ENCODE measurements around the gene NKX3-2. TPM values are rescaled to one million over a fixed set of nuclear protein-coding genes. Genes with fewer than 3 reads are reported as not detected.

The NKX3-2 gene
- total RNA-seq, 1 donor from 2014 or later = not detected

- peaks cover 17% of the 10 kb centered on the region for H3K9me3 Mint-ChIP-seq
- no peak for DNase-seq (ENCODE audit: low spot score)
- H3K36me3 ChIP-seq = no peaks in the 10 kb centered on the region
- H3K9me3 ChIP-seq (ENCODE audit: low read depth) = no peaks in the 10 kb centered on the region
- H3K4me3 Mint-ChIP-seq = no peak overlapping the region
- TF ChIP-seq EZH2phosphoT487 (IDR thresholded peaks at IDR 0.05) = no peak
- TF ChIP-seq EZH2 (IDR thresholded peaks at IDR 0.05) = peak; percentile 15
- no peaks in the 10 kb centered on the region for H3K4me1 ChIP-seq
- H2AFZ ChIP-seq (replicated peaks) = no peak overlapping the region
- peaks cover 51% of the 10 kb centered on the region for H3K27me3 Mint-ChIP-seq (ENCODE audit: insufficient read depth, low read depth)
- H3K4me2 ChIP-seq = peak overlapping the region; percentile 73
- no peak overlapping the region for H3K9ac ChIP-seq
- peaks cover 96% of the 10 kb centered on the region for H3K27me3 ChIP-seq
- peak overlapping the region; percentile 33 for H3K4me3 ChIP-seq
- peaks cover 3% of the 10 kb centered on the region for H4K20me1 ChIP-seq (ENCODE audit: low read depth)
- H3K27ac ChIP-seq = no peak overlapping the region
- H3K27ac Mint-ChIP-seq = no peak overlapping the region
- peaks cover 2% of the 10 kb centered on the region for H3K36me3 Mint-ChIP-seq
- no peaks in the 10 kb centered on the region for H3F3A ChIP-seq (ENCODE audit: low read depth)
- H3K4me1 Mint-ChIP-seq = peaks cover 6% of the 10 kb centered on the region
- H3K79me2 ChIP-seq (ENCODE audit: low read depth) = no peaks in the 10 kb centered on the region
Observed at GRCh38 chr4:13523105-13523477, 21.2 kb downstream of the NKX3-2 start.

DNA sequence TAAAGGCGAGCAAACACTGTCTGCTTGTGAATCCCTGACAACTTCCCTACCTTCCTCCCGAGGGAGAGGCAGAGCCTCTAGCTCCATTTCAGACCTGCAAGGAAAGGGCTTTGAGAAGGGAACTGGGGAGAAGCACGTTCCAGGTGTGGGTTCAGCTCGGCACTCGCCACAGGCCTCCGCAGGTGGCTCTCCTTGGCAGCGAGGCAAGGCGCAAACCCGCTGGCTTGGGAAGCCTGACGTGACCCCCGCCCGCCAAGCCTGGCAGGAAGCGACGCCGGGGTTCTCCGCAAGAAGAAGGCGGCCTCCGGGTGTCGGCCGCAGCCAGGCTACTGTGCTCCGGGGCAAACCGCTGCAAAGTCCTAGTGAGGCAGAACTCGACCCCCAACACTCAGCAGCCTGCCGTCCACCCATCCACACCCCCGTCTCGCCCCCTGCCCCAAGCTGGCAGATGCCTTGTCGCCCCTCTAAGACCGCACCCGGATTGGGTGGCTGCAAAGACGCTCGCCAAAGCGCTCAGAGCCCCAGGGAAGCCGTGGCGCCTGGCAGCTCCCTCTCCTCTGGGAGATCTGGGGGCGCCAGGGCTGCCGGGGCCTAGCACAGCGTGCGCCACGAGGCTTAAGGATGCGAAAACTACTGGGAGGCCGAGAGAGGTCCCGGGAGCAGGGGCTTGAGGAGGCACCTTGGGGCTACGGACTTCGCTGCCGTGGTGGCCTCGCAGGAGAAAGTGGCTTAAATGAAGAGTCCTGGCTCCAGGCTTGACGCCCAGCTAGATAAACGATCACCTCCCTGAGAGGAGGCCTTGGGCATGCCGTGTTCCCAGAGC is 21.8 kb downstream of the NKX3-2 start:
- Histone ChIP-seq H3K4me2 (peak overlapping the region; percentile 73), H3K79me2 (ENCODE audit: low read depth) (no peaks in the 10 kb centered on the region), H3K36me3 (no peaks in the 10 kb centered on the region), H3K9ac (no peak overlapping the region), H3F3A (ENCODE audit: low read depth) (no peaks in the 10 kb centered on the region), H3K4me1 (no peaks in the 10 kb centered on the region), H3K9me3 (ENCODE audit: low read depth) (no peaks in the 10 kb centered on the region), H3K27me3 (peaks cover 90% of the 10 kb centered on the region), H3K4me3 (peak overlapping the region; percentile 33), H2AFZ (replicated peaks) (peak overlapping the region; percentile 36), H3K27ac (no peak overlapping the region), H4K20me1 (ENCODE audit: low read depth) (no peaks in the 10 kb centered on the region)
- H3K36me3 Mint-ChIP-seq = peaks cover 2% of the 10 kb centered on the region
- H3K27me3 Mint-ChIP-seq (ENCODE audit: insufficient read depth, low read depth) = peaks cover 49% of the 10 kb centered on the region
- TF ChIP-seq EZH2 (IDR thresholded peaks at IDR 0.05) (peak; percentile 84), EZH2phosphoT487 (IDR thresholded peaks at IDR 0.05) (peak; percentile 85)
- TF ChIP-seq, protein P1, sequence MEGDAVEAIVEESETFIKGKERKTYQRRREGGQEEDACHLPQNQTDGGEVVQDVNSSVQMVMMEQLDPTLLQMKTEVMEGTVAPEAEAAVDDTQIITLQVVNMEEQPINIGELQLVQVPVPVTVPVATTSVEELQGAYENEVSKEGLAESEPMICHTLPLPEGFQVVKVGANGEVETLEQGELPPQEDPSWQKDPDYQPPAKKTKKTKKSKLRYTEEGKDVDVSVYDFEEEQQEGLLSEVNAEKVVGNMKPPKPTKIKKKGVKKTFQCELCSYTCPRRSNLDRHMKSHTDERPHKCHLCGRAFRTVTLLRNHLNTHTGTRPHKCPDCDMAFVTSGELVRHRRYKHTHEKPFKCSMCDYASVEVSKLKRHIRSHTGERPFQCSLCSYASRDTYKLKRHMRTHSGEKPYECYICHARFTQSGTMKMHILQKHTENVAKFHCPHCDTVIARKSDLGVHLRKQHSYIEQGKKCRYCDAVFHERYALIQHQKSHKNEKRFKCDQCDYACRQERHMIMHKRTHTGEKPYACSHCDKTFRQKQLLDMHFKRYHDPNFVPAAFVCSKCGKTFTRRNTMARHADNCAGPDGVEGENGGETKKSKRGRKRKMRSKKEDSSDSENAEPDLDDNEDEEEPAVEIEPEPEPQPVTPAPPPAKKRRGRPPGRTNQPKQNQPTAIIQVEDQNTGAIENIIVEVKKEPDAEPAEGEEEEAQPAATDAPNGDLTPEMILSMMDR (IDR thresholded peaks at IDR 0.05) = no peak
- no peak overlapping the region for H3K4me3 Mint-ChIP-seq
- H3K9me3 Mint-ChIP-seq = peaks cover 17% of the 10 kb centered on the region
- no peak for DNase-seq (ENCODE audit: low spot score)
- peaks cover 11% of the 10 kb centered on the region for H3K4me1 Mint-ChIP-seq
- H3K27ac Mint-ChIP-seq = no peak overlapping the region

DNA sequence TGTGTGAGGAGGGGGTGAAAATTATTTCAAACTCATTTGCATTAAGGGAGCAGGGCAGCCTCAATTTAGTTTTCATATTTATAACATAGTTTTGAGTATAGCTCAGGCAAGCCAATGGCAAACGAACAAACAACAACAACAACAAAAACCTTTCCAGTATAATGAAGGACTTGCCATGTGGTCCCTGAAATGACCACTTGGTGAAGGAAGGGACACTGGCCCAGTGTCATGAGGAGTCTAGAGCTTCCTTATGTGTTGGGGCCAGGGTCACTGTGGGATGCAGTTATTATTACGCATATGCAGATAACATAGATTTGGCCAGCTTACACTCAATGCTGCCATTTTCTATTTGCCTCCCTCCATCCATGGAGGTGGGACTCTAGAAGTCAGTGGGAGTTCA is 23.3 kb downstream of the NKX3-2 start:
- Mint-ChIP-seq H3K9me3 (peaks cover 17% of the 10 kb centered on the region), H3K4me3 (no peak overlapping the region), H3K27ac (no peak overlapping the region), H3K27me3 (ENCODE audit: insufficient read depth, low read depth) (peaks cover 41% of the 10 kb centered on the region), H3K4me1 (peaks cover 11% of the 10 kb centered on the region), H3K36me3 (peaks cover 2% of the 10 kb centered on the region)
- H3K79me2 ChIP-seq (ENCODE audit: low read depth) = no peaks in the 10 kb centered on the region
- H3K4me1 ChIP-seq = no peaks in the 10 kb centered on the region
- no peaks in the 10 kb centered on the region for H3K9me3 ChIP-seq (ENCODE audit: low read depth)
- peaks cover 76% of the 10 kb centered on the region for H3K27me3 ChIP-seq
- no peaks in the 10 kb centered on the region for H3K36me3 ChIP-seq
- no peak for TF ChIP-seq EZH2 (IDR thresholded peaks at IDR 0.05)
- TF ChIP-seq, protein P1 (IDR thresholded peaks at IDR 0.05) = peak; percentile 14
- H3K9ac ChIP-seq = no peak overlapping the region
- no peak for DNase-seq (ENCODE audit: low spot score)
- no peak overlapping the region for H3K4me2 ChIP-seq
- no peak overlapping the region for H3K4me3 ChIP-seq
- H4K20me1 ChIP-seq (ENCODE audit: low read depth) = no peaks in the 10 kb centered on the region
- H3F3A ChIP-seq (ENCODE audit: low read depth) = no peaks in the 10 kb centered on the region
- no peak overlapping the region for H2AFZ ChIP-seq (replicated peaks)
- no peak overlapping the region for H3K27ac ChIP-seq

- TF ChIP-seq, protein P1 (IDR thresholded peaks at IDR 0.05) = no peak
- TF ChIP-seq EZH2 (IDR thresholded peaks at IDR 0.05) = no peak
- no peak for TF ChIP-seq EZH2phosphoT487 (IDR thresholded peaks at IDR 0.05)
- Histone ChIP-seq H3K4me1 (peaks cover 9% of the 10 kb centered on the region), H4K20me1 (ENCODE audit: low read depth) (no peaks in the 10 kb centered on the region), H3F3A (ENCODE audit: low read depth) (no peaks in the 10 kb centered on the region), H3K27ac (no peak overlapping the region), H3K27me3 (peaks cover 29% of the 10 kb centered on the region), H3K9ac (no peak overlapping the region), H3K9me3 (ENCODE audit: low read depth) (no peaks in the 10 kb centered on the region), H3K79me2 (ENCODE audit: low read depth) (no peaks in the 10 kb centered on the region), H2AFZ (replicated peaks) (no peak overlapping the region), H3K4me2 (no peak overlapping the region), H3K4me3 (no peak overlapping the region), H3K36me3 (no peaks in the 10 kb centered on the region)
- no peak for DNase-seq (ENCODE audit: low spot score)
- H3K4me1 Mint-ChIP-seq = peaks cover 11% of the 10 kb centered on the region
- no peak overlapping the region for H3K4me3 Mint-ChIP-seq
- H3K36me3 Mint-ChIP-seq = no peaks in the 10 kb centered on the region
- no peaks in the 10 kb centered on the region for H3K9me3 Mint-ChIP-seq
- H3K27me3 Mint-ChIP-seq (ENCODE audit: insufficient read depth, low read depth) = peaks cover 9% of the 10 kb centered on the region
- H3K27ac Mint-ChIP-seq = no peak overlapping the region
Observed at GRCh38 chr4:13516315-13516860, 27.9 kb downstream of the NKX3-2 start.

Data from neural progenitor cell (in vitro differentiated cells).